Activated T-cell treated with anti-CD3 and anti-CD28 coated beads, Interleukin-2, amount 50 U/mL, for 72 hours (primary cell): Measurements from ENCODE around the gene ZFP62. TPM values are rescaled to one million over a fixed set of nuclear protein-coding genes. Genes with fewer than 3 reads are reported as not detected.
A peak's percentile ranks its signal among the peaks of the same experiment; 100 is the strongest.

Experiments used
- ATAC-seq, 2 donors: fragments of 150-1000 bp; cut with Tn5 transposase; replicated peaks in 1 of 2; 2 replicates each; pipeline ENCODE4 v1.10.0; 2021; ENCODE audit warnings: moderate library complexity in 2 of 2, mild to moderate bottlenecking in 1 of 2
- DNase-seq, 2 donors: peaks; one replicate each; pipeline ENCODE4 v3.0.0; 2021 to 2022; ENCODE audit warnings: mixed read lengths in 1 of 2
- H3K27ac Mint-ChIP-seq: one replicate; pipeline ENCODE4 v1.8.0; 2022; ENCODE audit warnings: mild to moderate bottlenecking, moderate library complexity, mixed read lengths
- H3K27me3 Mint-ChIP-seq: one replicate; pipeline ENCODE4 v1.8.0; 2022; ENCODE audit warnings: low read depth, mixed read lengths
- H3K36me3 Mint-ChIP-seq, 2 donors: one replicate each; pipeline ENCODE4 v1.8.0; 2022; ENCODE audit warnings: mixed read lengths in 2 of 2, mild to moderate bottlenecking in 1 of 2; ENCODE audit not compliant: insufficient read depth in 2 of 2
- H3K4me1 Mint-ChIP-seq: one replicate; pipeline ENCODE4 v1.8.0; 2022; ENCODE audit warnings: low read depth, mixed read lengths
- H3K4me3 Mint-ChIP-seq, 2 donors: one replicate each; pipeline ENCODE4 v1.8.0; 2022; ENCODE audit warnings: mild to moderate bottlenecking in 2 of 2, mixed read lengths in 2 of 2, moderate library complexity in 2 of 2
- H3K9me3 Mint-ChIP-seq, 2 donors: one replicate each; pipeline ENCODE4 v1.8.0; 2022; ENCODE audit warnings: mixed read lengths in 2 of 2
- total RNA-seq, 2 donors: library from RNA; stranded (reverse); gene quantifications; one replicate each; pipeline ENCODE4 v1.2.3, GENCODE V29; 2022

Gene ZFP62
- total RNA-seq, 2 donors from 2014 or later = 22.8 to 34.9 TPM

GRCh38 chr5:180808461-180809000 lies 52.5 kb downstream of the ZFP62 start:
- peak overlapping the region; percentile 63 to 79 for H3K4me3 Mint-ChIP-seq
- no peaks in the 10 kb centered on the region for H3K27me3 Mint-ChIP-seq
- no peaks in the 10 kb centered on the region for H3K9me3 Mint-ChIP-seq
- H3K27ac Mint-ChIP-seq = peak overlapping the region; percentile 98
- H3K36me3 Mint-ChIP-seq = peaks cover 3 to 6% of the 10 kb centered on the region in 2 donors
- peaks cover 83% of the 10 kb centered on the region for H3K4me1 Mint-ChIP-seq
- ATAC-seq (no peak), DNase-seq (no peak)

GRCh38 chr5:180807654-180808414 lies 53.2 kb downstream of the ZFP62 start:
- ATAC-seq (no peak), DNase-seq (no peak)
- Mint-ChIP-seq H3K27me3 (no peaks in the 10 kb centered on the region), H3K9me3 (no peaks in the 10 kb centered on the region), H3K36me3 (peaks cover 3 to 6% of the 10 kb centered on the region in 2 donors), H3K4me3 (peak overlapping the region; percentile 63 to 79), H3K27ac (peak overlapping the region; percentile 98), H3K4me1 (peaks cover 76% of the 10 kb centered on the region)

GRCh38 chr5:180807046-180807445 lies 54.0 kb downstream of the ZFP62 start:
- Mint-ChIP-seq H3K27me3 (no peaks in the 10 kb centered on the region), H3K36me3 (peaks cover 3 to 6% of the 10 kb centered on the region in 2 donors), H3K4me3 (peak overlapping the region; percentile 63 to 79), H3K4me1 (peaks cover 71% of the 10 kb centered on the region), H3K27ac (peak overlapping the region; percentile 98), H3K9me3 (no peaks in the 10 kb centered on the region)
- no peak for DNase-seq
- ATAC-seq = no peak

GRCh38 chr5:180806351-180807011 lies 54.6 kb downstream of the ZFP62 start:
- DNase-seq (no peak), ATAC-seq (no peak)
- Mint-ChIP-seq H3K4me3 (peak overlapping the region; percentile 63 to 79), H3K9me3 (no peaks in the 10 kb centered on the region), H3K27me3 (no peaks in the 10 kb centered on the region), H3K4me1 (peaks cover 70% of the 10 kb centered on the region), H3K36me3 (peaks cover 3 to 8% of the 10 kb centered on the region in 2 donors), H3K27ac (peak overlapping the region; percentile 98)

GRCh38 chr5:180804129-180804618 lies 56.9 kb downstream of the ZFP62 start:
- no peaks in the 10 kb centered on the region for H3K27me3 Mint-ChIP-seq
- peak in 1 of 2 donors; percentile 6 for ATAC-seq
- peak overlapping the region; percentile 67 for H3K27ac Mint-ChIP-seq
- DNase-seq = no peak
- H3K4me3 Mint-ChIP-seq = peak overlapping the region; percentile 63 to 79
- no peaks in the 10 kb centered on the region for H3K9me3 Mint-ChIP-seq
- peaks cover 84% of the 10 kb centered on the region for H3K4me1 Mint-ChIP-seq
- H3K36me3 Mint-ChIP-seq = peaks cover 6% of the 10 kb centered on the region in 2 donors

GRCh38 chr5:180803181-180804128 lies 57.6 kb downstream of the ZFP62 start:
- H3K9me3 Mint-ChIP-seq = no peaks in the 10 kb centered on the region
- no peaks in the 10 kb centered on the region for H3K27me3 Mint-ChIP-seq

GRCh38 chr5:180802325-180803180 lies 58.5 kb downstream of the ZFP62 start, which contains the start of gene MGAT1:
MGAT1 (minus strand) TSS chr5:180802806; CDS start chr5:180792971, 9,835 bp downstream.
- Mint-ChIP-seq H3K4me3 (peak within 1 kb of the TSS; percentile 63 to 79), H3K27ac (peak within 1 kb of the TSS; percentile 87), H3K27me3 (no peaks in the 10 kb centered on the region), H3K4me1 (peaks cover 84% of the 10 kb centered on the region), H3K36me3 (peaks cover 7 to 11% of the 10 kb centered on the region in 2 donors), H3K9me3 (no peaks in the 10 kb centered on the region)
- peak; percentile 62 to 66 for ATAC-seq
- peak; percentile 87 to 88 for DNase-seq

More at GRCh38 chr5:180803181-180804128, 57.6 kb downstream of the ZFP62 start:
- DNase-seq (peak; percentile 87 to 92), ATAC-seq (peak; percentile 70 to 81)
- H3K27ac Mint-ChIP-seq = peak overlapping the region; percentile 87
- H3K4me3 Mint-ChIP-seq = peak overlapping the region; percentile 63 to 79
- H3K36me3 Mint-ChIP-seq = peaks cover 6 to 7% of the 10 kb centered on the region in 2 donors
- peaks cover 84% of the 10 kb centered on the region for H3K4me1 Mint-ChIP-seq

GRCh38 chr5:180801596-180802324 lies 59.3 kb downstream of the ZFP62 start:
- Mint-ChIP-seq H3K4me1 (peaks cover 82% of the 10 kb centered on the region), H3K36me3 (peaks cover 4 to 11% of the 10 kb centered on the region in 2 donors)

GRCh38 chr5:180799902-180800801 lies 60.9 kb downstream of the ZFP62 start:
- H3K27me3 Mint-ChIP-seq = no peaks in the 10 kb centered on the region
- H3K27ac Mint-ChIP-seq = peak overlapping the region; percentile 61
- DNase-seq = peak in 1 of 2 donors; percentile 34
- no peaks in the 10 kb centered on the region for H3K9me3 Mint-ChIP-seq
- H3K4me1 Mint-ChIP-seq = peaks cover 82% of the 10 kb centered on the region
- peaks cover 4 to 11% of the 10 kb centered on the region in 2 donors for H3K36me3 Mint-ChIP-seq
- peak overlapping the region; percentile 63 to 79 for H3K4me3 Mint-ChIP-seq
- peak; percentile 20 to 26 for ATAC-seq

More at GRCh38 chr5:180801596-180802324, 59.3 kb downstream of the ZFP62 start:
- DNase-seq = no peak
- peak overlapping the region; percentile 63 to 79 for H3K4me3 Mint-ChIP-seq
- H3K9me3 Mint-ChIP-seq = no peaks in the 10 kb centered on the region
- H3K27ac Mint-ChIP-seq = peak overlapping the region; percentile 61
- ATAC-seq = no peak
- no peaks in the 10 kb centered on the region for H3K27me3 Mint-ChIP-seq

GRCh38 chr5:180799194-180799593 lies 61.9 kb downstream of the ZFP62 start:
- H3K27me3 Mint-ChIP-seq = no peaks in the 10 kb centered on the region
- H3K36me3 Mint-ChIP-seq = peaks cover 4 to 15% of the 10 kb centered on the region in 2 donors
- DNase-seq (no peak), ATAC-seq (no peak)
- no peaks in the 10 kb centered on the region for H3K9me3 Mint-ChIP-seq
- peaks cover 80% of the 10 kb centered on the region for H3K4me1 Mint-ChIP-seq
- peak overlapping the region; percentile 3 to 63 for H3K4me3 Mint-ChIP-seq
- peak overlapping the region; percentile 61 for H3K27ac Mint-ChIP-seq
